ENCODE measurements around the gene CAPN5. TPM values are rescaled to one million over a fixed set of nuclear protein-coding genes. Genes with fewer than 3 reads are reported as not detected.

CAPN5 gene
- total and polyA plus RNA-seq, 2 of the 8 experiments (the other 6 are each of a cell fraction or from before 2014, with no cell fraction given): 21.5 to 22.4 TPM

GRCh38 chr11:77173494-77173893, 106.7 kb downstream of the CAPN5 start (continued):
- no peak for TF ChIP-seq E2F6 (IDR thresholded peaks at IDR 0.05)
- no peak for TF ChIP-seq BRCA1 (IDR thresholded peaks at IDR 0.05; ENCODE audit: low read depth, low read length)
- no peak for TF ChIP-seq RNF2 (IDR thresholded peaks at IDR 0.05; ENCODE audit: borderline replicate concordance, low read depth, low read length, missing control alignments, poor library complexity, severe bottlenecking)
- no peak for TF ChIP-seq CBX5 (IDR thresholded peaks at IDR 0.05; ENCODE audit: low read depth, low read length)
